Brain microvascular endothelial cell (primary cell): Measurements from ENCODE around the gene PPP4R2.
"Not testable (repeated sequence)": the region's sequence is repeated elsewhere in the genome, so short reads cannot be mapped to it uniquely, and the experiment has no call there.

ENCODE experiments used
- DNase-seq: peaks from one replicate; pipeline ENCODE4 v3.0.0-alpha.2; 2020
- H3K27ac ChIP-seq: fragments of 250-450 bp; sonication (Bioruptor Pico); 2 replicates; pipeline ENCODE4 v1.5.1; 2020; ENCODE audit warnings: mild to moderate bottlenecking, moderate library complexity
- H3K27me3 ChIP-seq: fragments of 250-450 bp; sonication (Bioruptor Pico); replicated peaks from 2 replicates; pipeline ENCODE4 v1.5.1; 2020; ENCODE audit warnings: mild to moderate bottlenecking
- H3K36me3 ChIP-seq: fragments of 250-450 bp; sonication (Bioruptor Pico); replicated peaks from 2 replicates; pipeline ENCODE4 v1.5.1; 2020; ENCODE audit warnings: mild to moderate bottlenecking
- H3K4me3 ChIP-seq: 2 replicates; pipeline ENCODE4 v1.5.1; 2011; ENCODE audit warnings: low read depth, mild to moderate bottlenecking, control low read depth, low read length, moderate library complexity
- in situ Hi-C: cut with HindIII; loops from 2 replicates; pipeline ENCODE4 v1.10.0; 2017; ENCODE audit warnings: low sequenced_read_pairs, low pct_ligation_motif_present
- TF ChIP-seq, protein P1 (sequence below): IDR thresholded peaks from 2 replicates; pipeline ENCODE4 v1.5.1; 2011; ENCODE audit warnings: low read depth, mild to moderate bottlenecking, moderate library complexity, low read length, control low read depth, inconsistent platforms; ENCODE audit errors: missing control alignments

PPP4R2 gene

DNA sequence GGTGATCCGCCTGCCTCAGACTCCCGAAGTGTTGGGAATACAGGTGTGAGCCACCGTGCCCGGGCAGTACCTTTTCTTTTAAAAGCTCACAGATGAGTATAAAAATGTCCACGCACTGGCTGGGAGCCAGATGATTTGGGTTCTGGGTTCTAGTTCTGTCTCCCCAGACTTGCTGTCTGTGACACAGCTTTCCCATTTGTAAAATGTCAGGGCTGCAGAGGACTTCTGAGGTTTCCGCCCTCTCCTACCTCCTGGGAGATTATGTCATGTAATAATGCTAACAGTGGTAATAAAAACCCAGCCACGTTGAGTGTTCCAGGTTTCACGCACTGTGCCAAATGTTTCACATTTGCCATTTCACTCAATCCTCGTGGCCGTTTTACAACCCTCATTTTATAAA lies 1.3 kb upstream of the PPP4R2 start:
- Histone ChIP-seq H3K4me3 (no peak overlapping the region), H3K27ac (no peak overlapping the region), H3K27me3 (no peaks in the 10 kb centered on the region), H3K36me3 (peaks cover 6% of the 10 kb centered on the region)
- DNase-seq: no peak
- TF ChIP-seq, protein P1, sequence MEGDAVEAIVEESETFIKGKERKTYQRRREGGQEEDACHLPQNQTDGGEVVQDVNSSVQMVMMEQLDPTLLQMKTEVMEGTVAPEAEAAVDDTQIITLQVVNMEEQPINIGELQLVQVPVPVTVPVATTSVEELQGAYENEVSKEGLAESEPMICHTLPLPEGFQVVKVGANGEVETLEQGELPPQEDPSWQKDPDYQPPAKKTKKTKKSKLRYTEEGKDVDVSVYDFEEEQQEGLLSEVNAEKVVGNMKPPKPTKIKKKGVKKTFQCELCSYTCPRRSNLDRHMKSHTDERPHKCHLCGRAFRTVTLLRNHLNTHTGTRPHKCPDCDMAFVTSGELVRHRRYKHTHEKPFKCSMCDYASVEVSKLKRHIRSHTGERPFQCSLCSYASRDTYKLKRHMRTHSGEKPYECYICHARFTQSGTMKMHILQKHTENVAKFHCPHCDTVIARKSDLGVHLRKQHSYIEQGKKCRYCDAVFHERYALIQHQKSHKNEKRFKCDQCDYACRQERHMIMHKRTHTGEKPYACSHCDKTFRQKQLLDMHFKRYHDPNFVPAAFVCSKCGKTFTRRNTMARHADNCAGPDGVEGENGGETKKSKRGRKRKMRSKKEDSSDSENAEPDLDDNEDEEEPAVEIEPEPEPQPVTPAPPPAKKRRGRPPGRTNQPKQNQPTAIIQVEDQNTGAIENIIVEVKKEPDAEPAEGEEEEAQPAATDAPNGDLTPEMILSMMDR: no peak
- in situ Hi-C loops: no loop called here

DNA sequence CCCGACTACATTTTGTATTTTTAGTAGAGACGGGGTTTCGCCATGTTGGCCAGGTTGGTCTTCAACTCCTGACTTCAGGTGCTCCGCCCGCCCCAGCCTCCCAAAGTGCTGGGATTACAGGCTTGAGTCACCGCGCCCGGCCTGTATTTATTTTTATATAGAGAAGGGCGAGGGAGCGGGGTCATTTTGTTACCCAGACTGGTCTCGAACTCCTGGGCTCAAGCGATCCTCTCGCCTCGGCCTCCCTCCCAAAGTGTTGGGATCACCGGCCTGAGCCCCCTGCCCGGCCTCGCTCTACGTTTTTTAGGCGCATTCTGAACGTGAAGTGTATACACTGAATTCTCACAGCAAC lies 514 bp upstream of the PPP4R2 start:
- TF ChIP-seq, protein P1: no peak
- in situ Hi-C loops: no loop called here
- Histone ChIP-seq H3K4me3 (peak overlapping the region; percentile 88), H3K27me3 (no peaks in the 10 kb centered on the region), H3K27ac (peak overlapping the region; percentile 94), H3K36me3 (peaks cover 6% of the 10 kb centered on the region)
- no peak for DNase-seq

DNA sequence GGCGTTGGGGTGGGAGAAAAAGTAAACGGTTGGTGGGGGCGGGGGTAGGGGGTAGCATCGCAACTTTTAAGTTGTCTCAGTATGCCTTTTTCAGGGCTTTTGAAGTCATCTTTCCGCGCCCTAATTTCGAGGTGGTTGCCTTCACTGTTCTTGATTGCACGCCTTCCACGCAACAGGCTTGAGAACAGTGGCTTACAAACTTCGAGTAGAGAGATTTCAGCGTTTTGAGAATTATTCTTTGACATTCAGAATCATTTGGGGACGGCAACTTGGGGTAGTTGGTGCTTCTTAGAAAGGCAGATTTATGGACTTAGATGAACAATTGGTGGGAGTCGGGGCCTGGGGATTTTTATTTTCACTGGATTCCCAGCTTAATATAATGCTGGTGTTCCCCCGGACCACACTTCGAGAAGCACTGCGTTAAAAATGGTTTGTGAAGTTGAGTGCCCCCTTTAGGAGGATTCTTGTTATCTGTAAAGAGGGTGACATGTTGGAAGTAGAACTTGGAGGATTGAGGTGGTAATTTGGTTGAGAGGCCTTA lies 880 bp downstream of the PPP4R2 start:
- Histone ChIP-seq H3K4me3 (peak overlapping the region; percentile 88), H3K27ac (peak overlapping the region; percentile 94), H3K36me3 (peaks cover 12% of the 10 kb centered on the region), H3K27me3 (no peaks in the 10 kb centered on the region)
- DNase-seq: peak; percentile 49
- in situ Hi-C loops: no loop called here
- TF ChIP-seq, protein P1: peak; percentile 64

DNA sequence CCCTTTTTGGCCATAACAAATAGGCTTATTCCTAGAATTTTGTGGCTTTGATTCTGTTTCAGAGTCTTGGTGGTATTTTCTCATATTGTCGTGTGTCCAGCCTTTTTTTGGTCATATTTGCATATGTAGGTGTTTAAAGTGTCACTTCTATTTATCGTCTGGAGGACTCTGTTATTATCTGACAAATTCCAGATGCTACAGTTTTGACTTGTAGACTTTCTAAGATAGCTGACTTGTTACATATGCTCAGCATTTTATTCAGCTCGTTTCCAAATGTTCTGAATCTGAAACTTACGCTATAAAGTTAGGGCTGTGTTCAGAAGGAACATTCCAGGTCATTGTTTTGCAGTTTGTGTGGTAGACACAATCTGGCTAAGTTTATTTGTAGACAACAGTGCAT lies 1.9 kb downstream of the PPP4R2 start:
- Histone ChIP-seq H3K36me3 (peaks cover 12% of the 10 kb centered on the region), H3K27ac (no peak overlapping the region), H3K27me3 (no peaks in the 10 kb centered on the region), H3K4me3 (peak overlapping the region; percentile 88)
- no peak for DNase-seq
- in situ Hi-C loops: no loop called here
- TF ChIP-seq, protein P1: no peak

DNA sequence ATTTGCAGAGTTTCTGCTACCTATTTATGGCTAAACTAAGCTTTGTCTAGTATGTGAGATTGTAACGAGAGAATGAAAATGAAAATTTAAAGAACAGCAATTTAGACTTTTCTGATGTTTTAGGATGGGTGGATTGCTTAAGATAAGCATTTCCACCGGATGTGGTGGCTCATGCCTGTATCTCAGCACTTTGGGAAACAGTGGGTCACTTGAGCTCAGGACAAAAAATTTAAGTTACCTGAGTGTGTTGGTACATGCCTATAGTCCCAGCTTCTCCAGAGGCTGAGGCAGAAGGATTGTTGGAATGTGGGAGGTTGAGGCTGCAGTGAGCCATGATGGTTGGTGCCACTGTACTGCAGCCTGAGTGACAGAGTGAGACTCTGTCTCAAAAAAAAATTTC lies 3.3 kb downstream of the PPP4R2 start:
- TF ChIP-seq, protein P1: no peak
- DNase-seq: no peak
- H3K27ac ChIP-seq: no peak overlapping the region
- peak overlapping the region; percentile 88 for H3K4me3 ChIP-seq
- H3K36me3 ChIP-seq: peaks cover 14% of the 10 kb centered on the region
- no peaks in the 10 kb centered on the region for H3K27me3 ChIP-seq
- in situ Hi-C loops: no loop called here

DNA sequence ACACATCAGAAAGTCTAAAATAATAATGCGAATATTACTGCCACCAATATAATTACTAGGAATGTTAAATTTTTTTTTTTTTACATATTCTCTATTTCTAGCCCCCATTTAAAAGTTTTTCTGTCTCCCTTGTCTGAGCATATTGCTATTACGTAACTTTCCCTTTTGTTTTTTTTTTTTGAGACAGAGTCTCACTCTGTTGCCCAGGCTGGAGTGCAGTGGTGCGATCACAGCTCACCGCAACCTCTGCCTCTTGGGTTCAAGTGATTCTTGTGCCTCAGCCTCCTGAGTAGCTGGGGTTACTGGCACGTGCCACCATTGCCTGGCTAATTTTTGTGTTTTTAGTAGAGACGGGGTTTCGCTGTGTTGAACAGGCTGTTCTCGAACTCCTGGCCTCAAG lies 6.4 kb downstream of the PPP4R2 start:
- H3K27ac ChIP-seq, DNase-seq, H3K27me3 ChIP-seq, H3K4me3 ChIP-seq, in situ Hi-C loops: not testable (repeated sequence)
- peaks cover 27% of the 10 kb centered on the region for H3K36me3 ChIP-seq
